CD4-positive, alpha-beta memory T cell (primary cell): Measurements from ENCODE around the gene PPP1R18. TPM values are rescaled to one million over a fixed set of nuclear protein-coding genes. Genes with fewer than 3 reads are reported as not detected.

Experiments used
- CTCF ChIA-PET: fragments of 350-600 bp; sonication (Branson Sonifier 250); formaldehyde crosslinking; loops from one replicate; lab custom pipeline; 2021; ENCODE audit warnings: inconsistent platforms; ENCODE audit not compliant: partially characterized antibody; lab: Charles Lee
- POLR2A ChIA-PET: fragments of 350-600 bp; sonication (Branson Sonifier 250); formaldehyde crosslinking; loops from one replicate; lab custom pipeline; 2021; ENCODE audit not compliant: partially characterized antibody; lab: Charles Lee
- DNase-seq, 5 donors: peaks; one replicate each; pipeline versions ENCODE4 v3.0.0 to v3.0.0-alpha.2; 2020 to 2022; ENCODE audit warnings: mixed read lengths in 1 of 5
- H3K27ac ChIP-seq: one replicate; pipeline ENCODE4 v1.7.0; 2013; ENCODE audit warnings: low read depth, low read length
- H3K27me3 ChIP-seq: 2 replicates; pipeline ENCODE4 v1.7.0; 2013; ENCODE audit warnings: mild to moderate bottlenecking, low read length, moderate library complexity; ENCODE audit not compliant: insufficient read depth
- H3K36me3 ChIP-seq: 2 replicates; pipeline ENCODE4 v1.7.0; 2013; ENCODE audit warnings: mild to moderate bottlenecking, low read length, moderate library complexity; ENCODE audit not compliant: insufficient read depth
- H3K4me1 ChIP-seq: 2 replicates; pipeline ENCODE4 v1.7.0; 2013; ENCODE audit warnings: mild to moderate bottlenecking, low read length, moderate library complexity; ENCODE audit not compliant: insufficient read depth
- H3K4me3 ChIP-seq, 2 donors: one replicate each; pipeline ENCODE4 v1.7.0; 2013; ENCODE audit warnings: low read length in 2 of 2, mild to moderate bottlenecking in 1 of 2
- H3K9me3 ChIP-seq, 2 donors: one replicate each; pipeline ENCODE4 v1.7.0; 2013; ENCODE audit warnings: low read length in 2 of 2, control low read depth in 1 of 2; ENCODE audit not compliant: control insufficient read depth in 1 of 2
- H3K27ac Mint-ChIP-seq, 7 donors: one replicate each; pipeline ENCODE4 v1.8.0; 2020 to 2021; ENCODE audit warnings: mixed read lengths in 7 of 7, mild to moderate bottlenecking in 6 of 7, inconsistent platforms in 3 of 7, moderate library complexity in 3 of 7
- H3K27me3 Mint-ChIP-seq, 2 donors: one replicate each; pipeline ENCODE4 v1.8.0; 2020 to 2021; ENCODE audit warnings: mixed read lengths in 2 of 2
- H3K36me3 Mint-ChIP-seq, 2 donors: one replicate each; pipeline ENCODE4 v1.8.0; 2020 to 2021; ENCODE audit warnings: mixed read lengths in 2 of 2, inconsistent platforms in 1 of 2, mild to moderate bottlenecking in 1 of 2
- H3K4me1 Mint-ChIP-seq, 4 donors: one replicate each; pipeline ENCODE4 v1.8.0; 2020 to 2021; ENCODE audit warnings: mixed read lengths in 4 of 4, mild to moderate bottlenecking in 1 of 4
- H3K4me3 Mint-ChIP-seq, 8 donors: one replicate each; pipeline ENCODE4 v1.8.0; 2020 to 2021; ENCODE audit warnings: mixed read lengths in 8 of 8, mild to moderate bottlenecking in 7 of 8, moderate library complexity in 6 of 8, inconsistent platforms in 3 of 8
- H3K9me3 Mint-ChIP-seq, 8 donors: one replicate each; pipeline ENCODE4 v1.8.0; 2020 to 2021; ENCODE audit warnings: mixed read lengths in 8 of 8, mild to moderate bottlenecking in 5 of 8, inconsistent platforms in 3 of 8, moderate library complexity in 1 of 8
- intact Hi-C: fragments of 100-400 bp; cut with micrococcal nuclease; formaldehyde crosslinking; loops from one replicate; pipeline ENCODE4 v1.15.1; 2023
- polyA plus RNA-seq, 2 donors: library from polyadenylated mRNA; unstranded; fragments of 300-500 nt; fragmentation: Illumina TruSeq; gene quantifications; one replicate each; pipeline ENCODE4 v1.2.3, GENCODE V29; 2021
- total RNA-seq, 2 experiments: library from RNA; stranded (reverse); gene quantifications; one replicate each; pipeline ENCODE4 v1.2.3, GENCODE V29; 2021

Gene PPP1R18
- total RNA-seq (100 to 1,000 TPM; 122 to 127 TPM), polyA plus RNA-seq (100 to 1,000 TPM in 1 of 2 donors, 10 to 100 TPM in 1; 68.2 to 117 TPM)

GRCh38 chr6:30686009-30686907, at the start of gene PPP1R18:
TSS of gene PPP1R18 (minus strand) at chr6:30686645. CDS start at chr6:30686018, 627 bp downstream.
- H3K36me3 Mint-ChIP-seq, result peaks cover 29 to 49% of the 10 kb centered on the region in 2 donors
- intact Hi-C loops, result no loop called here
- H3K27me3 ChIP-seq, result no peaks in the 10 kb centered on the region
- peak; percentile 64 to 84 (median 70) for DNase-seq
- H3K4me1 Mint-ChIP-seq, result peaks cover 30 to 75% (median 39%) of the 10 kb centered on the region in 4 donors
- peaks cover 0 to 3% (median 0%) of the 10 kb centered on the region in 8 donors for H3K9me3 Mint-ChIP-seq
- H3K4me1 ChIP-seq, result peaks cover 43% of the 10 kb centered on the region
- H3K4me3 Mint-ChIP-seq, result peak within 1 kb of the TSS; percentile 97 to 100 (median 99)
- ChIA-PET POLR2A (interaction anchor here (1.3 to 29.9 kb wide), 3 partner anchors 24 to 72 kb away, joined by 5 to 1474 read pairs (median 89); partner anchors contain the start of genes MDC1, MRPS18B, NRM and PPP1R10), CTCF (interaction anchor here (1.7 to 19.9 kb wide), 2 partner anchors 18 to 41 kb away, joined by 4 to 865 read pairs; partner anchors contain the start of genes MDC1 and TUBB)
- H3K27ac Mint-ChIP-seq, result peak within 1 kb of the TSS; percentile 94 to 99 (median 96)
- H3K9me3 ChIP-seq, result no peaks in the 10 kb centered on the region
- no peaks in the 10 kb centered on the region for H3K27me3 Mint-ChIP-seq
- no peaks in the 10 kb centered on the region for H3K36me3 ChIP-seq
- H3K4me3 ChIP-seq, result peak within 1 kb of the TSS; percentile 93 to 100
- peak within 1 kb of the TSS; percentile 94 for H3K27ac ChIP-seq

- no peak overlapping the region for H3K27ac ChIP-seq
Measured at GRCh38 chr6:30735668-30736314, 49.3 kb upstream of the PPP1R18 start.

GRCh38 chr6:30732237-30732943, 45.9 kb upstream of the PPP1R18 start:
- no peak overlapping the region for H3K4me3 Mint-ChIP-seq
- Histone ChIP-seq H3K36me3 (peaks cover 25% of the 10 kb centered on the region), H3K4me3 (no peak overlapping the region), H3K9me3 (no peaks in the 10 kb centered on the region), H3K27ac (no peak overlapping the region), H3K27me3 (no peaks in the 10 kb centered on the region), H3K4me1 (peaks cover 37% of the 10 kb centered on the region)
- H3K36me3 Mint-ChIP-seq, result peaks cover 18 to 29% of the 10 kb centered on the region in 2 donors
- no peaks in the 10 kb centered on the region for H3K9me3 Mint-ChIP-seq
- ChIA-PET POLR2A (interaction anchor here (1.0 to 47.0 kb wide), 8 partner anchors 9 to 191 kb away, joined by 3 to 1474 read pairs (median 15); partner anchors contain the start of genes DHX16, FLOT1, IER3 and NRM), CTCF (interaction anchor here (1.5 to 23.1 kb wide), 14 partner anchors 11 to 354 kb away, joined by 3 to 865 read pairs (median 13); partner anchors contain the start of genes DDR1, DHX16 and TUBB)
- H3K27ac Mint-ChIP-seq, result no peak overlapping the region
- intact Hi-C loops, result loop anchor here (10.0 kb wide), 1 partner anchor 278 kb away; no protein-coding TSS in a partner anchor
- no peaks in the 10 kb centered on the region for H3K27me3 Mint-ChIP-seq
- peaks cover 26 to 54% (median 41%) of the 10 kb centered on the region in 4 donors for H3K4me1 Mint-ChIP-seq
- no peak for DNase-seq

More at GRCh38 chr6:30735668-30736314, 49.3 kb upstream of the PPP1R18 start:
- Mint-ChIP-seq H3K9me3 (no peaks in the 10 kb centered on the region), H3K27ac (peak overlapping the region in 6 of 7 donors; percentile 43 to 94 (median 82)), H3K4me1 (peaks cover 41 to 79% (median 58%) of the 10 kb centered on the region in 4 donors), H3K36me3 (peaks cover 34 to 35% of the 10 kb centered on the region in 2 donors), H3K4me3 (peak overlapping the region; percentile 52 to 89 (median 82)), H3K27me3 (no peaks in the 10 kb centered on the region)
- H3K9me3 ChIP-seq, result no peaks in the 10 kb centered on the region
- peaks cover 22% of the 10 kb centered on the region for H3K36me3 ChIP-seq
- H3K4me3 ChIP-seq, result no peak overlapping the region
- intact Hi-C loops, result loop anchor here (10.0 kb wide), 1 partner anchor 281 kb away; no protein-coding TSS in a partner anchor
- CTCF ChIA-PET, result interaction anchor here (0.6 to 23.1 kb wide), 10 partner anchors 9 to 1379 kb away, joined by 3 to 865 read pairs (median 4); partner anchors contain the start of genes DHX16 and TUBB
- no peak for DNase-seq
- POLR2A ChIA-PET, result interaction anchor here (0.6 to 6.8 kb wide), 6 partner anchors 12 to 523 kb away, joined by 3 to 61 read pairs (median 4); partner anchors contain the start of genes GTF2H4, MDC1, TRIM26 and TUBB
- H3K27me3 ChIP-seq, result no peaks in the 10 kb centered on the region
- peaks cover 58% of the 10 kb centered on the region for H3K4me1 ChIP-seq

- Histone ChIP-seq H3K36me3 (peaks cover 34% of the 10 kb centered on the region), H3K4me3 (peak overlapping the region in 1 of 2 donors; percentile 35), H3K9me3 (no peaks in the 10 kb centered on the region), H3K27ac (no peak overlapping the region), H3K27me3 (no peaks in the 10 kb centered on the region), H3K4me1 (peaks cover 23% of the 10 kb centered on the region)
- ChIA-PET CTCF (interaction anchor here (0.6 to 23.1 kb wide), 72 partner anchors 9 to 363 kb away, joined by 3 to 865 read pairs (median 5); partner anchors contain the start of genes ABCF1, DDR1, DHX16 and FLOT1), POLR2A (interaction anchor here (0.6 to 47.0 kb wide), 26 partner anchors 9 to 251 kb away, joined by 3 to 1474 read pairs (median 5); partner anchors contain the start of genes ABCF1, ATAT1, DHX16 and FLOT1)
- DNase-seq, result peak; percentile 81 to 86 (median 82)
- peaks cover 15 to 34% of the 10 kb centered on the region in 2 donors for H3K36me3 Mint-ChIP-seq
- no peaks in the 10 kb centered on the region for H3K9me3 Mint-ChIP-seq
- H3K4me3 Mint-ChIP-seq, result peak overlapping the region in 6 of 8 donors; percentile 43 to 72 (median 58)
- intact Hi-C loops, result loop anchor here (1.0 to 10.0 kb wide), 4 partner anchors 9 to 276 kb away; no protein-coding TSS in a partner anchor
- peaks cover 16 to 40% (median 31%) of the 10 kb centered on the region in 4 donors for H3K4me1 Mint-ChIP-seq
- H3K27me3 Mint-ChIP-seq, result no peaks in the 10 kb centered on the region
- peak overlapping the region in 5 of 7 donors; percentile 69 to 84 (median 73) for H3K27ac Mint-ChIP-seq
Measured at GRCh38 chr6:30730601-30731435, 44.4 kb upstream of the PPP1R18 start.

- peaks cover 31 to 53% of the 10 kb centered on the region in 2 donors for H3K36me3 Mint-ChIP-seq
Measured at GRCh38 chr6:30727920-30728553, 41.6 kb upstream of the PPP1R18 start.

More at GRCh38 chr6:30727920-30728553, 41.6 kb upstream of the PPP1R18 start:
- H3K4me3 ChIP-seq, result no peak overlapping the region
- no peak for DNase-seq
- intact Hi-C loops, result no loop called here
- H3K27me3 ChIP-seq, result no peaks in the 10 kb centered on the region
- peaks cover 12 to 54% (median 40%) of the 10 kb centered on the region in 4 donors for H3K4me1 Mint-ChIP-seq
- H3K9me3 Mint-ChIP-seq, result no peaks in the 10 kb centered on the region
- peak overlapping the region in 1 of 8 donors; percentile 46 for H3K4me3 Mint-ChIP-seq
- H3K27ac Mint-ChIP-seq, result peak overlapping the region in 5 of 7 donors; percentile 24 to 75 (median 64)
- no peak overlapping the region for H3K27ac ChIP-seq
- H3K36me3 ChIP-seq, result peaks cover 57% of the 10 kb centered on the region
- CTCF ChIA-PET, result interaction anchor here (1.2 to 23.1 kb wide), 7 partner anchors 10 to 249 kb away, joined by 3 to 865 read pairs (median 8); partner anchors contain the start of gene DHX16
- peaks cover 45% of the 10 kb centered on the region for H3K4me1 ChIP-seq
- POLR2A ChIA-PET, result interaction anchor here (0.6 to 47.0 kb wide), 6 partner anchors 11 to 426 kb away, joined by 3 to 1474 read pairs (median 3); partner anchors contain the start of genes DHX16, MDC1, NRM and PPP1R18
- no peaks in the 10 kb centered on the region for H3K27me3 Mint-ChIP-seq
- no peaks in the 10 kb centered on the region for H3K9me3 ChIP-seq
